Adrenal gland (tissue), 5 donors: ENCODE measurements around the gene TFR2.

Experiments
- CTCF ChIP-seq, 6 experiments: fragments of 450-650 bp in 4 of 6; fragments of 200-600 bp in 2 of 6; sonication (generic) in 1 of 6; IDR thresholded peaks; 1 replicate in 5 of 6; 2 replicates in 1 of 6; pipeline versions ENCODE4 v1.5.1 to v1.8.0; 2016 to 2021; ENCODE audit warnings: antibody characterized with exemption in 6 of 6, mild to moderate bottlenecking in 2 of 6, moderate library complexity in 1 of 6
- POLR2A ChIP-seq, 2 donors: fragments of 450-650 bp; IDR thresholded peaks; one replicate each; pipeline ENCODE4 v1.6.1; 2017; ENCODE audit warnings: antibody characterized with exemption in 2 of 2, mild to moderate bottlenecking in 2 of 2, moderate library complexity in 1 of 2
- donor health status: DM: no; HTN: no; CAD: no.

GRCh38 chr7:100621554-100621953, 19.8 kb downstream of the TFR2 start:
- TF ChIP-seq POLR2A (IDR thresholded peaks at IDR 0.05) (peak in 1 of 2 donors; percentile 31), CTCF (IDR thresholded peaks at IDR 0.05) (no peak)
